RWPE1 (cell line): ENCODE results near the gene PRDX6.

Experiments
- CTCF ChIA-PET: fragments of 350-600 bp; sonication (Branson Sonifier 250); formaldehyde crosslinking; extraction: SDS; loops from one replicate; lab custom pipeline; 2021; lab: Yijun Ruan, JAX
- POLR2A ChIA-PET: fragments of 400-600 bp; formaldehyde crosslinking; extraction: SDS; loops from one replicate; lab custom pipeline; 2020; ENCODE audit warnings: antibody characterized with exemption; ENCODE audit not compliant: low non-redundant PET; lab: Yijun Ruan, JAX
- DNase-seq: peaks from one replicate; pipeline ENCODE4 v3.0.0; 2012; ENCODE audit warnings: low spot score
- H3K27ac ChIP-seq: fragments of 450-650 bp; 2 replicates; pipeline ENCODE4 v1.5.1; 2017
- CTCF ChIP-seq: fragments of 450-650 bp; conservative IDR thresholded peaks from 2 replicates; pipeline ENCODE4 v1.5.1; 2017; ENCODE audit warnings: low read depth, mild to moderate bottlenecking

Gene PRDX6

GRCh38 chr1:173504268-173504667 lies 27.1 kb downstream of the PRDX6 start:
- TF ChIP-seq CTCF, result no peak
- DNase-seq, result no peak
- ChIA-PET POLR2A (no interaction called here), CTCF (no interaction called here)
- no peak overlapping the region for H3K27ac ChIP-seq

GRCh38 chr1:173505391-173505790 lies 28.3 kb downstream of the PRDX6 start:
- ChIA-PET CTCF (no interaction called here), POLR2A (no interaction called here)
- TF ChIP-seq CTCF, result no peak
- DNase-seq, result no peak
- H3K27ac ChIP-seq, result no peak overlapping the region

GRCh38 chr1:173506437-173506836 lies 29.3 kb downstream of the PRDX6 start:
- no peak overlapping the region for H3K27ac ChIP-seq
- CTCF ChIA-PET, result no interaction called here

GRCh38 chr1:173507205-173507846 lies 30.2 kb downstream of the PRDX6 start:
- H3K27ac ChIP-seq, result no peak overlapping the region
- POLR2A ChIA-PET, result interaction anchor here (0.6 kb wide), 1 partner anchor 18 kb away, joined by 3 read pairs; no protein-coding TSS in a partner anchor
- no peak for TF ChIP-seq CTCF
- CTCF ChIA-PET, result interaction anchor here (0.7 kb wide), 1 partner anchor 309 kb away, joined by 3 read pairs; no protein-coding TSS in a partner anchor
- peak; percentile 53 for DNase-seq

More at GRCh38 chr1:173506437-173506836, 29.3 kb downstream of the PRDX6 start:
- no peak for DNase-seq
- TF ChIP-seq CTCF, result no peak
- POLR2A ChIA-PET, result no interaction called here

- no peak for TF ChIP-seq CTCF
- no peak overlapping the region for H3K27ac ChIP-seq
- CTCF ChIA-PET, result no interaction called here
- DNase-seq, result no peak
- POLR2A ChIA-PET, result no interaction called here
Observed at GRCh38 chr1:173507847-173508209, 30.7 kb downstream of the PRDX6 start.

- TF ChIP-seq CTCF, result no peak
- POLR2A ChIA-PET, result no interaction called here
- H3K27ac ChIP-seq, result no peak overlapping the region
- DNase-seq, result no peak
- CTCF ChIA-PET, result interaction anchor here (0.6 kb wide), 1 partner anchor 656 kb away, joined by 3 read pairs; no protein-coding TSS in a partner anchor
Observed at GRCh38 chr1:173508541-173508940, 31.4 kb downstream of the PRDX6 start.
